AG08396 (cell line): ENCODE data around the gene CLK1.
"Not testable (repeated sequence)": the region's sequence is repeated elsewhere in the genome, so short reads cannot be mapped to it uniquely, and the experiment has no call there.

ENCODE experiments used
- DNase-seq: peaks from one replicate; pipeline ENCODE4 v3.0.0; 2012; ENCODE audit warnings: low spot score, mixed read lengths

Gene CLK1

GRCh38 chr2:200864176-200865034 lies at the start of gene CLK1:
CLK1 (minus strand) TSS chr2:200864658; CDS start chr2:200861862, 2,796 bp downstream.
- peak; percentile 96 for DNase-seq

- peak; percentile 39 for DNase-seq
Measured at GRCh38 chr2:200913654-200914053, 49.2 kb upstream of the CLK1 start.

- no peak for DNase-seq
Measured at GRCh38 chr2:200909958-200910357, 45.5 kb upstream of the CLK1 start.

GRCh38 chr2:200905618-200906296 lies 41.3 kb upstream of the CLK1 start:
- DNase-seq = peak; percentile 57

- peak; percentile 81 for DNase-seq
Measured at GRCh38 chr2:200901459-200902072, 37.1 kb upstream of the CLK1 start.

GRCh38 chr2:200899482-200899881 lies 35.0 kb upstream of the CLK1 start:
- DNase-seq = no peak

- peak; percentile 91 for DNase-seq
Measured at GRCh38 chr2:200888704-200889625, 24.5 kb upstream of the CLK1 start, which contains the start of the genes NIF3L1 and PPIL3. NIF3L1 (plus strand) TSS chr2:200889371; CDS start chr2:200891944, 2,573 bp downstream. PPIL3 (minus strand) TSS chr2:200889077; CDS start chr2:200887615, 1,462 bp downstream.

GRCh38 chr2:200881715-200882249 lies 17.3 kb upstream of the CLK1 start:
- DNase-seq = not testable (repeated sequence)

- DNase-seq = no peak
Measured at GRCh38 chr2:200878289-200878880, 13.9 kb upstream of the CLK1 start.

- no peak for DNase-seq
Measured at GRCh38 chr2:200877443-200877842, 13.0 kb upstream of the CLK1 start.

- no peak for DNase-seq
Measured at GRCh38 chr2:200873560-200873959, 9.1 kb upstream of the CLK1 start.

GRCh38 chr2:200871151-200871550 lies 6.7 kb upstream of the CLK1 start:
- DNase-seq = no peak

- no peak for DNase-seq
Measured at GRCh38 chr2:200869014-200869413, 4.6 kb upstream of the CLK1 start.

- no peak for DNase-seq
Measured at GRCh38 chr2:200863782-200864175, 679 bp downstream of the CLK1 start.

GRCh38 chr2:200862532-200863000 lies 1.9 kb downstream of the CLK1 start:
- peak; percentile 32 for DNase-seq

- no peak for DNase-seq
Measured at GRCh38 chr2:200861617-200862155, 2.8 kb downstream of the CLK1 start.

- DNase-seq = peak; percentile 47
Measured at GRCh38 chr2:200860092-200860795, 4.2 kb downstream of the CLK1 start.

GRCh38 chr2:200856806-200857205 lies 7.7 kb downstream of the CLK1 start:
- no peak for DNase-seq

- no peak for DNase-seq
Measured at GRCh38 chr2:200852605-200853004, 11.9 kb downstream of the CLK1 start.
